ENCODE measurements around the gene PLA2G2E.

DNA sequence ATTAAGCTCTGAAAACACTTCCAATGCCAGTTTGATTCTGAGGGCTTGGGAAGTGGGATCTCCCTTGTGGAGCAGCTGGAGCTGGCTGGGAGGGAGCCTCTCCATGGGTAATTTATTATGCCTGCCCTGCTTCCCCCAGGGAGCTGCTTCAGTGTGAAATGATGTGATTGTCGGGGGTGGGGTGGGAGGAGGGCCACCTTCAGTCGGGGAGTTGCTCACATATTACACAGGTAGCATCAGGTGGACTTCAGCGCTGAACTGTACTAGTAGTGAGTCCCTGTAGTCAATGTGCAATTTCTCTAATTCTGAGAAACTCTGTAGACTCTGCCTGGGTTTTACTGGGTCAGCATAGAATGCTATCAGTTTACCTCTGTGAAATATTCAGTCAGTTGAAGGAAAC lies 12.8 kb downstream of the PLA2G2E start:
- TF ChIP-seq POLR2AphosphoS5 (IDR thresholded peaks at IDR 0.05; ENCODE audit: low read depth, low read length) (no peak), POLR2A (IDR thresholded peaks at IDR 0.05; ENCODE audit: low read depth, low read length) (no peak), TAF1 (IDR thresholded peaks at IDR 0.05; ENCODE audit: low read depth, low read length) (no peak), POU2F2 (IDR thresholded peaks at IDR 0.05; ENCODE audit: low read depth, low read length) (no peak), SPI1 (IDR thresholded peaks at IDR 0.05; ENCODE audit: low read depth, low read length) (no peak)

Data from GM12891 (cell line).